Measurements from ENCODE around the gene SDSL. TPM values are rescaled to one million over a fixed set of nuclear protein-coding genes. Genes with fewer than 3 reads are reported as not detected.

SDSL gene
- total RNA-seq, 1 donor from 2014 or later, result 0.61 TPM

- H3K4me3 Mint-ChIP-seq, result no peak overlapping the region
Observed at GRCh38 chr12:113439606-113440030, 17.4 kb downstream of the SDSL start.

GRCh38 chr12:113440336-113440735, 18.2 kb downstream of the SDSL start:
- Mint-ChIP-seq H3K27ac (no peak overlapping the region), H3K9me3 (no peaks in the 10 kb centered on the region), H3K4me1 (no peaks in the 10 kb centered on the region), H3K36me3 (ENCODE audit: low read depth) (no peaks in the 10 kb centered on the region), H3K4me3 (no peak overlapping the region), H3K27me3 (peaks cover 2% of the 10 kb centered on the region)
- intact Hi-C loops (cut with micrococcal nuclease), result no loop called here
- DNase-seq, result no peak

More at GRCh38 chr12:113439606-113440030, 17.4 kb downstream of the SDSL start:
- Mint-ChIP-seq H3K4me1 (no peaks in the 10 kb centered on the region), H3K36me3 (ENCODE audit: low read depth) (no peaks in the 10 kb centered on the region), H3K9me3 (no peaks in the 10 kb centered on the region), H3K27me3 (peaks cover 2% of the 10 kb centered on the region), H3K27ac (no peak overlapping the region)
- intact Hi-C loops (cut with micrococcal nuclease), result no loop called here
- no peak for DNase-seq

GRCh38 chr12:113440947-113441782, 19.0 kb downstream of the SDSL start:
- H3K27ac Mint-ChIP-seq, result no peak overlapping the region
- intact Hi-C loops (cut with micrococcal nuclease), result no loop called here

GRCh38 chr12:113443030-113443539, 20.9 kb downstream of the SDSL start:
- Mint-ChIP-seq H3K27me3 (peaks cover 8% of the 10 kb centered on the region), H3K4me1 (no peaks in the 10 kb centered on the region), H3K4me3 (no peak overlapping the region), H3K9me3 (peaks cover 8% of the 10 kb centered on the region), H3K36me3 (ENCODE audit: low read depth) (no peaks in the 10 kb centered on the region), H3K27ac (no peak overlapping the region)
- no peak for DNase-seq
- intact Hi-C loops (cut with micrococcal nuclease), result no loop called here

More at GRCh38 chr12:113440947-113441782, 19.0 kb downstream of the SDSL start:
- Mint-ChIP-seq H3K27me3 (peaks cover 4% of the 10 kb centered on the region), H3K36me3 (ENCODE audit: low read depth) (no peaks in the 10 kb centered on the region), H3K4me1 (no peaks in the 10 kb centered on the region), H3K4me3 (no peak overlapping the region), H3K9me3 (peaks cover 3% of the 10 kb centered on the region)
- no peak for DNase-seq

GRCh38 chr12:113445544-113446171, 23.5 kb downstream of the SDSL start:
- peaks cover 12% of the 10 kb centered on the region for H3K27me3 Mint-ChIP-seq
- intact Hi-C loops (cut with micrococcal nuclease), result no loop called here
- DNase-seq, result no peak
- H3K4me3 Mint-ChIP-seq, result no peak overlapping the region
- H3K4me1 Mint-ChIP-seq, result no peaks in the 10 kb centered on the region
- peaks cover 8% of the 10 kb centered on the region for H3K9me3 Mint-ChIP-seq
- H3K27ac Mint-ChIP-seq, result no peak overlapping the region
- H3K36me3 Mint-ChIP-seq (ENCODE audit: low read depth), result no peaks in the 10 kb centered on the region

- no peak overlapping the region for H3K4me3 Mint-ChIP-seq
- intact Hi-C loops (cut with micrococcal nuclease), result no loop called here
- H3K9me3 Mint-ChIP-seq, result peaks cover 8% of the 10 kb centered on the region
- H3K4me1 Mint-ChIP-seq, result no peaks in the 10 kb centered on the region
- DNase-seq, result no peak
- peaks cover 13% of the 10 kb centered on the region for H3K27me3 Mint-ChIP-seq
- no peak overlapping the region for H3K27ac Mint-ChIP-seq
- no peaks in the 10 kb centered on the region for H3K36me3 Mint-ChIP-seq (ENCODE audit: low read depth)
Observed at GRCh38 chr12:113448873-113449272, 26.7 kb downstream of the SDSL start.

- H3K27me3 Mint-ChIP-seq, result peaks cover 13% of the 10 kb centered on the region
- DNase-seq, result no peak
- no peaks in the 10 kb centered on the region for H3K36me3 Mint-ChIP-seq (ENCODE audit: low read depth)
- H3K4me3 Mint-ChIP-seq, result no peak overlapping the region
- intact Hi-C loops (cut with micrococcal nuclease), result no loop called here
- H3K4me1 Mint-ChIP-seq, result no peaks in the 10 kb centered on the region
- peaks cover 8% of the 10 kb centered on the region for H3K9me3 Mint-ChIP-seq
- H3K27ac Mint-ChIP-seq, result no peak overlapping the region
Observed at GRCh38 chr12:113449299-113449698, 27.1 kb downstream of the SDSL start.

- Mint-ChIP-seq H3K36me3 (ENCODE audit: low read depth) (no peaks in the 10 kb centered on the region), H3K27ac (no peak overlapping the region)
Observed at GRCh38 chr12:113449839-113450238, 27.7 kb downstream of the SDSL start.

GRCh38 chr12:113452458-113452857, 30.3 kb downstream of the SDSL start:
- H3K4me3 Mint-ChIP-seq, result no peak overlapping the region
- no peak overlapping the region for H3K27ac Mint-ChIP-seq
- intact Hi-C loops (cut with micrococcal nuclease), result no loop called here
- H3K36me3 Mint-ChIP-seq (ENCODE audit: low read depth), result no peaks in the 10 kb centered on the region
- peaks cover 9% of the 10 kb centered on the region for H3K27me3 Mint-ChIP-seq
- H3K9me3 Mint-ChIP-seq, result no peaks in the 10 kb centered on the region
- no peak for DNase-seq
- H3K4me1 Mint-ChIP-seq, result no peaks in the 10 kb centered on the region

More at GRCh38 chr12:113449839-113450238, 27.7 kb downstream of the SDSL start:
- no peak overlapping the region for H3K4me3 Mint-ChIP-seq
- DNase-seq, result no peak
- peaks cover 8% of the 10 kb centered on the region for H3K9me3 Mint-ChIP-seq
- intact Hi-C loops (cut with micrococcal nuclease), result no loop called here
- peaks cover 13% of the 10 kb centered on the region for H3K27me3 Mint-ChIP-seq
- no peaks in the 10 kb centered on the region for H3K4me1 Mint-ChIP-seq

GRCh38 chr12:113453330-113453729, 31.1 kb downstream of the SDSL start:
- no peak overlapping the region for H3K27ac Mint-ChIP-seq

GRCh38 chr12:113456199-113456598, 34.0 kb downstream of the SDSL start:
- no peak overlapping the region for H3K27ac Mint-ChIP-seq
- H3K9me3 Mint-ChIP-seq, result no peaks in the 10 kb centered on the region
- peaks cover 21% of the 10 kb centered on the region for H3K27me3 Mint-ChIP-seq
- no peaks in the 10 kb centered on the region for H3K36me3 Mint-ChIP-seq (ENCODE audit: low read depth)
- DNase-seq, result no peak
- no peak overlapping the region for H3K4me3 Mint-ChIP-seq
- H3K4me1 Mint-ChIP-seq, result no peaks in the 10 kb centered on the region
- intact Hi-C loops (cut with micrococcal nuclease), result no loop called here

More at GRCh38 chr12:113453330-113453729, 31.1 kb downstream of the SDSL start:
- no peak overlapping the region for H3K4me3 Mint-ChIP-seq
- H3K9me3 Mint-ChIP-seq, result no peaks in the 10 kb centered on the region
- no peak for DNase-seq
- H3K4me1 Mint-ChIP-seq, result no peaks in the 10 kb centered on the region
- H3K27me3 Mint-ChIP-seq, result peaks cover 9% of the 10 kb centered on the region
- intact Hi-C loops (cut with micrococcal nuclease), result no loop called here
- H3K36me3 Mint-ChIP-seq (ENCODE audit: low read depth), result no peaks in the 10 kb centered on the region

- H3K4me3 Mint-ChIP-seq, result no peak overlapping the region
- DNase-seq, result no peak
- H3K27me3 Mint-ChIP-seq, result peaks cover 26% of the 10 kb centered on the region
- intact Hi-C loops (cut with micrococcal nuclease), result no loop called here
- no peaks in the 10 kb centered on the region for H3K9me3 Mint-ChIP-seq
- H3K4me1 Mint-ChIP-seq, result peaks cover 2% of the 10 kb centered on the region
- H3K36me3 Mint-ChIP-seq (ENCODE audit: low read depth), result no peaks in the 10 kb centered on the region
- no peak overlapping the region for H3K27ac Mint-ChIP-seq
Observed at GRCh38 chr12:113456761-113457160, 34.6 kb downstream of the SDSL start.

- intact Hi-C loops (cut with micrococcal nuclease), result no loop called here
- H3K4me3 Mint-ChIP-seq, result no peak overlapping the region
- H3K9me3 Mint-ChIP-seq, result no peaks in the 10 kb centered on the region
- no peak overlapping the region for H3K27ac Mint-ChIP-seq
- H3K4me1 Mint-ChIP-seq, result peaks cover 2% of the 10 kb centered on the region
- H3K27me3 Mint-ChIP-seq, result peaks cover 30% of the 10 kb centered on the region
- no peaks in the 10 kb centered on the region for H3K36me3 Mint-ChIP-seq (ENCODE audit: low read depth)
- no peak for DNase-seq
Observed at GRCh38 chr12:113457185-113457584, 35.0 kb downstream of the SDSL start.

GRCh38 chr12:113457710-113458109, 35.5 kb downstream of the SDSL start:
- H3K4me3 Mint-ChIP-seq, result no peak overlapping the region

More at GRCh38 chr12:113457710-113458109, 35.5 kb downstream of the SDSL start:
- no peak for DNase-seq
- no peaks in the 10 kb centered on the region for H3K9me3 Mint-ChIP-seq
- H3K36me3 Mint-ChIP-seq (ENCODE audit: low read depth), result no peaks in the 10 kb centered on the region
- intact Hi-C loops (cut with micrococcal nuclease), result no loop called here
- peaks cover 34% of the 10 kb centered on the region for H3K27me3 Mint-ChIP-seq
- peaks cover 4% of the 10 kb centered on the region for H3K4me1 Mint-ChIP-seq
- no peak overlapping the region for H3K27ac Mint-ChIP-seq
